Mesangial cell (primary cell): ENCODE data around the gene ITGA2. TPM values are rescaled to one million over a fixed set of nuclear protein-coding genes. Genes with fewer than 3 reads are reported as not detected.

ENCODE experiments used
- total RNA-seq: library from RNA; depleted of rRNA; stranded (reverse); fragments of >200 nt; gene quantifications from 2 replicates; pipeline ENCODE4 v1.2.3, GENCODE V29; 2015

Gene ITGA2
- total RNA-seq, result 3.8 and 4.9 TPM in 2 replicates

DNA sequence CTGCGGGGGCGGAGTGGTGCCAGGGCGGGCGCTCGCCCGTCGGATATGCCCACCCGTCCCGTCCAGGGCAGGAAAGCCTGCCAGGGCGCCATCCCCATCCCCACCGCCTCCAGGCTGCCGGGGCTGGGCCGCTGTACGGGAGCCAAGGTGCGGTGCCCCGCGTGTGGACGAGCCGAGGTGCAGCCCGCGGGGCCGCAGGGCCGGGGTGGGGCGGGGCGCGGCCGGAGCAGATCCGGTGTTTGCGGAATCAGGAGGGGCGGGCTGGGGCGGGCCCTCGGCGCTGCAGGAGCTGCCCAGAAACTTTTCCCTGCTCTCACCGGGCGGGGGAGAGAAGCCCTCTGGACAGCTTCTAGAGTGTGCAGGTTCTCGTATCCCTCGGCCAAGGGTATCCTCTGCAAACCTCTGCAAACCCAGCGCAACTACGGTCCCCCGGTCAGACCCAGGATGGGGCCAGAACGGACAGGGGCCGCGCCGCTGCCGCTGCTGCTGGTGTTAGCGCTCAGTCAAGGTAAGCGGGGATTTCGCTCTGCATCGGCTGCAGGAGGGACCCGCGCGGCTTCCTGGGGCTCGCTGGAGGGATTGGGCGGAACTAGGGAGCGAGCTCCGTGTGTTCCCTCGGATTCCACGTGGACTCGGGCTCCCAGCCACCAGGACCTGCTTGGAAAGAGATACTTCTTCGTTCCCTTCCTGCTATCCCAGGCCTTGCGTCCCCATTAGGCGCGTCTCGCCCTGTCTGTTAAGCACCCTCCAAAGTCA lies at the start of gene ITGA2:
TSS of gene ITGA2 (plus strand) at position 328 of the 756 bp plus-strand sequence. CDS start at position 445, 117 bp downstream.

GRCh38 chr5:53109443-53110127 lies 120.4 kb downstream of the ITGA2 start, which contains the start of gene MOCS2:
TSS of gene MOCS2 (minus strand) at chr5:53109757. CDS start at chr5:53107174, 2,583 bp downstream.

Other genes starting within 250 kb of the ITGA2 start
- 3.7 and 36.1 TPM in 2 replicates for gene ITGA1, start 201.4 kb upstream of the ITGA2 start, total RNA-seq
- 17.5 and 17.6 TPM in 2 replicates for gene PELO, start 201.4 kb upstream of the ITGA2 start, total RNA-seq
- gene MOCS2, start 120.4 kb downstream of the ITGA2 start, total RNA-seq, result 19.4 and 25.4 TPM in 2 replicates